Activated B cell treated with CpG ODN at 0.5 μM for 24 hours (primary cell): ENCODE data around the gene PRSS53. TPM values are rescaled to one million over a fixed set of nuclear protein-coding genes. Genes with fewer than 3 reads are reported as not detected.
A peak's percentile ranks its signal among the peaks of the same experiment; 100 is the strongest.

Experiments
- ATAC-seq: fragments of 200-7000 bp; cut with Tn5 transposase; one replicate; pipeline ENCODE4 v1.10.0; 2021; ENCODE audit warnings: low read depth, mild to moderate bottlenecking, moderate library complexity
- CTCF ChIA-PET: fragments of 350-600 bp; sonication (Branson Sonifier 250); formaldehyde crosslinking; loops from one replicate; lab custom pipeline; 2021; ENCODE audit warnings: antibody characterized with exemption; lab: Charles Lee
- POLR2A ChIA-PET: fragments of 350-600 bp; sonication (Branson Sonifier 250); formaldehyde crosslinking; loops from one replicate; lab custom pipeline; 2021; ENCODE audit warnings: antibody characterized with exemption; lab: Charles Lee
- DNase-seq: peaks from one replicate; pipeline ENCODE4 v3.0.0; 2022
- H3K27ac Mint-ChIP-seq: one replicate; pipeline ENCODE4 v1.8.0; 2020; ENCODE audit warnings: mixed read lengths
- H3K27me3 Mint-ChIP-seq: one replicate; pipeline ENCODE4 v1.8.0; 2021; ENCODE audit warnings: mixed read lengths
- H3K36me3 Mint-ChIP-seq: one replicate; pipeline ENCODE4 v1.8.0; 2021; ENCODE audit warnings: low read depth, mixed read lengths
- H3K4me1 Mint-ChIP-seq: one replicate; pipeline ENCODE4 v1.8.0; 2021; ENCODE audit warnings: mixed read lengths
- H3K4me3 Mint-ChIP-seq: one replicate; pipeline ENCODE4 v1.8.0; 2020; ENCODE audit warnings: mild to moderate bottlenecking, mixed read lengths
- H3K9me3 Mint-ChIP-seq: one replicate; pipeline ENCODE4 v1.8.0; 2020; ENCODE audit warnings: mixed read lengths
- intact Hi-C: fragments of 100-400 bp; cut with micrococcal nuclease; formaldehyde crosslinking; loops from one replicate; pipeline ENCODE4 v1.15.1; 2024
- total RNA-seq: library from RNA; stranded (reverse); gene quantifications from 2 replicates; pipeline ENCODE4 v1.2.3, GENCODE V29; 2022
- TF ChIP-seq, protein P1 (sequence below): fragments of 200-600 bp; IDR thresholded peaks from one replicate; pipeline ENCODE4 v1.8.0; 2022; ENCODE audit warnings: antibody characterized with exemption, mild to moderate bottlenecking

The PRSS53 gene
- total RNA-seq, 1 donor from 2014 or later: 5.5 TPM

DNA sequence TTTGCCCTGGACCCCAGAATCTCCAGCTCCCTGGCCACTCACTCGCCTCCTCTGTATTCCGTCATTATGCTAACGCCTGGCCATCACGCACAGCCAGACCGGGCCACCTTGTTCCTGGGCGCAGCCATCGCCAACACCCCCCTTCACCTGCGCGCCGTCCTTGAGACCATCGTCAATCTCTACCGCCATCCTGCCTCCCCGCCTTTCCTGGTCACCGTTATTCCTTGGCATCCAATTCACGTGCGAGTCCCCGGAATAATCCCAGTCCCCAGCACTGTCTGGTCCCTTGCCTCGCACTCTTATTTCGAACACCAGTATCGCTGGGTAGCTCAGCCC lies 5.3 kb upstream of the PRSS53 start:
- Mint-ChIP-seq H3K27me3 (no peaks in the 10 kb centered on the region), H3K9me3 (no peaks in the 10 kb centered on the region), H3K4me1 (peaks cover 25% of the 10 kb centered on the region), H3K4me3 (peak overlapping the region; percentile 95), H3K36me3 (peaks cover 19% of the 10 kb centered on the region), H3K27ac (peak overlapping the region; percentile 93)
- ATAC-seq: no peak
- ChIA-PET POLR2A (interaction anchor here (0.9 to 4.6 kb wide), 7 partner anchors 10 to 780 kb away, joined by 3 to 39 read pairs (median 9); partner anchors contain the start of genes FUS, KAT8, ZNF267 and ZNF646), CTCF (interaction anchor here (0.5 to 1.5 kb wide), 2 partner anchors 48 to 93 kb away, joined by 3 to 4 read pairs; no protein-coding TSS in a partner anchor)
- DNase-seq: no peak
- intact Hi-C loops: loop anchor here (1.0 to 2.0 kb wide), 5 partner anchors 20 to 349 kb away; partner anchors contain the start of genes KAT8, STX4, ZNF646 and ZNF668
- TF ChIP-seq, protein P1, sequence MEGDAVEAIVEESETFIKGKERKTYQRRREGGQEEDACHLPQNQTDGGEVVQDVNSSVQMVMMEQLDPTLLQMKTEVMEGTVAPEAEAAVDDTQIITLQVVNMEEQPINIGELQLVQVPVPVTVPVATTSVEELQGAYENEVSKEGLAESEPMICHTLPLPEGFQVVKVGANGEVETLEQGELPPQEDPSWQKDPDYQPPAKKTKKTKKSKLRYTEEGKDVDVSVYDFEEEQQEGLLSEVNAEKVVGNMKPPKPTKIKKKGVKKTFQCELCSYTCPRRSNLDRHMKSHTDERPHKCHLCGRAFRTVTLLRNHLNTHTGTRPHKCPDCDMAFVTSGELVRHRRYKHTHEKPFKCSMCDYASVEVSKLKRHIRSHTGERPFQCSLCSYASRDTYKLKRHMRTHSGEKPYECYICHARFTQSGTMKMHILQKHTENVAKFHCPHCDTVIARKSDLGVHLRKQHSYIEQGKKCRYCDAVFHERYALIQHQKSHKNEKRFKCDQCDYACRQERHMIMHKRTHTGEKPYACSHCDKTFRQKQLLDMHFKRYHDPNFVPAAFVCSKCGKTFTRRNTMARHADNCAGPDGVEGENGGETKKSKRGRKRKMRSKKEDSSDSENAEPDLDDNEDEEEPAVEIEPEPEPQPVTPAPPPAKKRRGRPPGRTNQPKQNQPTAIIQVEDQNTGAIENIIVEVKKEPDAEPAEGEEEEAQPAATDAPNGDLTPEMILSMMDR: no peak

DNA sequence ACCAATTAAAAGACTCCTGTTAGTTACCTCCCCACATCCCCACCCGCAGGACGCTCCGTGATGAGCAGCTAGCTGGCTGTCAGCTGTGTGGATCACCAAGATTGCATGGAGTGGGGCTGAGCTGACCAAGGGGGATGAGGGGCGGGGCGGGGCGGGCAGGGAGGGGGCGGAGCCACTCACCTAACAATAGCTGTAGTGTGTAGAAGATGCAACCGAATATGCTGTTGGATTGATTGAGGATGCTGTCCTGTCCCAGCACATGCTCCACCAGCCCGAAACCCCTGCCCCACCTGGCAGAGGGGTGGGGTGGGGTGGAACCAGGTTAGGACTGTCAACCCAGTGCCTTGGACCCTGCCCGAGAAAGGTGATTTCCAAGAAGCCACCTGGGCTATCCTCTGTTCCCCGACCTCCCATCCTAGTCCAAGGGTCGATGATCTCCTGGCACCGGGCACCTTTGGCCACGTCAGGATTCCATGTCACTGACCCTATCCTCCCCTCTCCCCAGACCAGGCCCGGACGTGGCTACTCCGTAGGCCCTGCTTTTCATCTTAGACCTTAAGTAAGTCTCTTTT lies 4.5 kb upstream of the PRSS53 start:
- no peak for DNase-seq
- H3K36me3 Mint-ChIP-seq: peaks cover 19% of the 10 kb centered on the region
- TF ChIP-seq, protein P1: no peak
- CTCF ChIA-PET: interaction anchor here (1.5 kb wide), 1 partner anchor 49 kb away, joined by 4 read pairs; no protein-coding TSS in a partner anchor
- ATAC-seq: no peak
- peak overlapping the region; percentile 35 for H3K27ac Mint-ChIP-seq
- H3K4me3 Mint-ChIP-seq: peak overlapping the region; percentile 46
- no peaks in the 10 kb centered on the region for H3K27me3 Mint-ChIP-seq
- intact Hi-C loops: no loop called here
- POLR2A ChIA-PET: interaction anchor here (1.2 to 4.6 kb wide), 5 partner anchors 9 to 87 kb away, joined by 5 to 39 read pairs (median 8); partner anchors contain the start of genes FUS, KAT8, ZNF646 and ZNF668
- no peaks in the 10 kb centered on the region for H3K9me3 Mint-ChIP-seq
- H3K4me1 Mint-ChIP-seq: peaks cover 25% of the 10 kb centered on the region

DNA sequence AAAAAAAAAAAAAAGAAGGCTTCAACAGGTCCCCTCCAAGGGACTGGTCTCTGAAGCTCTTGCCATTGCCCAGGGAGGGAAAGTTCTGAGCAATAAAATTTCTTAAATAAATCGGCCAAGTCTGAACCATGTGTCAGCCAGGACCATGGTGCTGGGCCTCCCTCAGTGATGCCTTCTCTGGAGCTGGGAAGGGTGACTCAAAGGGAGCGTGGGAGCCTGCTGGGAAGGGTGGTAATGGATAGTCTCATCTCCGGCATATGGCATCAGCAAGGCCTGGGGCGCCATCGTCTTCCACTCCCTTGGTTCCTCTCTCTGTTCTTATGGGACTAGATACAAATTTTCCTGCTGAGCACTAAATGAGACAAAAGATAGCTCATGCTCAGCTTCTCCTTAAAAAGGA lies 3.6 kb upstream of the PRSS53 start:
- Mint-ChIP-seq H3K27ac (peak overlapping the region; percentile 19), H3K4me3 (no peak overlapping the region), H3K9me3 (no peaks in the 10 kb centered on the region), H3K27me3 (no peaks in the 10 kb centered on the region), H3K4me1 (peaks cover 25% of the 10 kb centered on the region), H3K36me3 (peaks cover 19% of the 10 kb centered on the region)
- CTCF ChIA-PET: no interaction called here
- DNase-seq: no peak
- no peak for ATAC-seq
- intact Hi-C loops: no loop called here
- TF ChIP-seq, protein P1: no peak
- POLR2A ChIA-PET: interaction anchor here (1.0 to 4.6 kb wide), 6 partner anchors 16 to 88 kb away, joined by 3 to 39 read pairs (median 7); partner anchors contain the start of genes FUS, KAT8, ZNF646 and ZNF668

DNA sequence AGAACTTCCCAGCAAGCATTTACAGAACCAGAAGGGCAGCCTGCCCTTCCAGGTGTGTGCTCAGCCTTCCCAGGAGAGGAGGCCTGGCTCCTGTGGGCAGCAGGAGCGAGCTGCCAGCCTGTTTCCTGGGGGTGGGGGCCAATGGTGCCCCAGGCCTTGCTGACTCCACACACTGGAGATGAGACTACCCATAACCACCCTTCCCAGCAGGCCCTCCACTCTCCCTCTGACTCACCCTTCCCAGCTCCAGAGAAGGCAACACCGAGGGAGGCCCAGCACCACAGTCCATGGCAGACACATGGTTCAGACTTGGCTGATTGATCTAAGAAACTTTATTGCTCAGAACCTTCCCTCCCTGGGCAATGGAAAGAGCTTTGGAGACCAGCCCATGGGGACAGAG lies 1.8 kb upstream of the PRSS53 start:
- Mint-ChIP-seq H3K36me3 (peaks cover 25% of the 10 kb centered on the region), H3K4me1 (peaks cover 20% of the 10 kb centered on the region), H3K4me3 (no peak overlapping the region), H3K27me3 (no peaks in the 10 kb centered on the region), H3K9me3 (no peaks in the 10 kb centered on the region), H3K27ac (no peak overlapping the region)
- intact Hi-C loops: no loop called here
- ATAC-seq: no peak
- ChIA-PET CTCF (no interaction called here), POLR2A (interaction anchor here (1.1 kb wide), 1 partner anchor 17 kb away, joined by 3 read pairs; the partner anchor contains the start of gene ZNF668)
- no peak for DNase-seq
- TF ChIP-seq, protein P1: no peak

DNA sequence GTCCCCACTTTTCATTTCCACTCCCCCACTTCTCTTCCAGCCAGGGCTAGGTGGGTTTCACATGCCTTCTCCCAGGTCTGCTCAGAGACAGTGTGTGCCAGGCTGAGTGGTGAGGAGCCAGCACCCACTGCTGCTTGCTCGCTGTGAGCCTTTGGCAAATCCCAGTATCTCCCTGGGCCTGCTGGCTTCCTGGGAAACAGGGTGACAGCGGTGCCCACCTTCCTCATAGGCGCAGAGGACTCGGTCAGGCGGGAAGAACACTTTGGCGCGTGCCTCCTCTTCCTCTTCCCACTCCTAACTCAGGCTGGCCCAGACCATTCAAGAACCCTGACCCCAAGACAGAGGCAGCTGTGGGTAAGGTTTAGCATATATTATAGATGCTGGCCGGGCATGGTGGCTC lies 456 bp upstream of the PRSS53 start:
- ATAC-seq (no peak), DNase-seq (no peak)
- peaks cover 7% of the 10 kb centered on the region for H3K4me1 Mint-ChIP-seq
- no peak overlapping the region for H3K4me3 Mint-ChIP-seq
- no peaks in the 10 kb centered on the region for H3K9me3 Mint-ChIP-seq
- intact Hi-C loops: no loop called here
- no peak overlapping the region for H3K27ac Mint-ChIP-seq
- H3K36me3 Mint-ChIP-seq: peaks cover 28% of the 10 kb centered on the region
- ChIA-PET POLR2A (no interaction called here), CTCF (no interaction called here)
- TF ChIP-seq, protein P1: no peak
- no peaks in the 10 kb centered on the region for H3K27me3 Mint-ChIP-seq
